Upper lobe of left lung (tissue), 6 donors: ENCODE measurements around the gene XPC. TPM values are rescaled to one million over a fixed set of nuclear protein-coding genes. Genes with fewer than 3 reads are reported as not detected.

Experiments
- ATAC-seq, 2 donors: fragments of 200-7000 bp; cut with Tn5 transposase; one replicate each; pipeline ENCODE4 v1.9.1; 2022; ENCODE audit warnings: mild to moderate bottlenecking in 2 of 2, moderate library complexity in 2 of 2; ENCODE audit not compliant: low FRiP score in 2 of 2
- DNase-seq, 2 donors: peaks; one replicate each; pipeline ENCODE4 v3.0.0-alpha.2; 2019 to 2020
- H3K27ac ChIP-seq, 4 donors: fragments of 200-600 bp; sonication (generic); one replicate each; pipeline ENCODE4 v1.5.1; 2016 to 2019
- H3K27me3 ChIP-seq, 4 donors: fragments of 200-600 bp; sonication (generic); one replicate each; pipeline ENCODE4 v1.5.1; 2017 to 2019
- H3K36me3 ChIP-seq, 4 donors: fragments of 200-600 bp; sonication (generic); one replicate each; pipeline ENCODE4 v1.5.1; 2016 to 2019
- H3K4me1 ChIP-seq, 4 donors: fragments of 200-600 bp; sonication (generic); one replicate each; pipeline ENCODE4 v1.5.1; 2018 to 2019
- H3K4me3 ChIP-seq, 4 donors: fragments of 200-600 bp; sonication (generic); one replicate each; pipeline ENCODE4 v1.5.1; 2017 to 2019; ENCODE audit warnings: mild to moderate bottlenecking in 2 of 4, moderate library complexity in 1 of 4
- H3K9me3 ChIP-seq, 4 donors: fragments of 200-600 bp; sonication (generic); one replicate each; pipeline ENCODE4 v1.5.1; 2018 to 2019
- CTCF ChIP-seq, 6 experiments: fragments of 450-650 bp in 4 of 6; fragments of 200-600 bp in 2 of 6; sonication (generic) in 2 of 6; IDR thresholded peaks; one replicate each; pipeline ENCODE4 v1.5.1; 2016 to 2019; ENCODE audit warnings: antibody characterized with exemption in 6 of 6
- EP300 ChIP-seq, 4 donors: sonication (generic); formaldehyde crosslinking; IDR thresholded peaks; one replicate each; pipeline ENCODE4 v1.5.1; 2017; ENCODE audit warnings: antibody characterized with exemption in 4 of 4, control low read depth in 2 of 4
- POLR2A ChIP-seq, 4 donors: fragments of 450-650 bp; IDR thresholded peaks; one replicate each; pipeline ENCODE4 v1.5.1; 2016 to 2017; ENCODE audit warnings: antibody characterized with exemption in 4 of 4, mild to moderate bottlenecking in 2 of 4
- POLR2AphosphoS5 ChIP-seq, 2 donors: sonication (generic); formaldehyde crosslinking; IDR thresholded peaks; one replicate each; pipeline ENCODE4 v1.5.1; 2017; ENCODE audit warnings: antibody characterized with exemption in 2 of 2
- WGBS, 2 donors: methylation state at CpG; one replicate each; pipeline ENCODE4 v1.1.5; 2017 to 2018; 5-methylcytosine and 5-hydroxymethylcytosine counted together
- total RNA-seq, 6 donors: library from RNA; depleted of rRNA in 4 of 6; stranded (reverse); fragments of >200 nt in 4 of 6; gene quantifications; one replicate each; pipeline versions ENCODE4 v1.1.0 to v1.2.1, GENCODE V29; 2016 to 2021
- donor health status: DM: no; HTN: no; CAD: no; lungs with moderate emphysema.
- donor health status: DM: no; HTN: yes; CAD: no; lungs with severe emphysema.

The XPC gene
- total RNA-seq, 6 donors from 2014 or later, result 33.8 to 87.0 (median 46.6) TPM

DNA sequence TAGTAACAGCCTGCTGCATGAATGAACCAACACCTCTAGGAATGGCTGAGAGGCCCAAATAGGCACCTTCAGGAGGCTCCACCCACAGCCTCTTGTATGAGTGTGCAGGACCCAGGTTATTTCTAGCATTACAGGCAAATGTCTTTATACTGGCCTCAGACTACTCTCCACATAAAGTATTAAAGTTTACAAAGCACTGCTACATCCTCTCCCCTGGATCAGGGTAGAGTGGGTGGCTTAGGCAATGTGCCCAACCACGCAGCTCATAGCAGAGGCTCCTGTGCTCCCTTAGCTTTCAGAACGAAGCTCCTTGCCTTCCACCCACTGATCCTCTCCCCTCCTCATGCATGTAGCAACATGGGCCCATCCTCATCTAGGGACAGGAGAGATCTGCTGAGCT, 37.3 kb downstream of the XPC start:
- Histone ChIP-seq H3K36me3 (peaks cover 3 to 78% (median 45%) of the 10 kb centered on the region in 4 donors), H3K4me3 (no peak overlapping the region), H3K27ac (peak overlapping the region; percentile 26 to 93 (median 58)), H3K27me3 (no peaks in the 10 kb centered on the region), H3K9me3 (no peaks in the 10 kb centered on the region), H3K4me1 (peaks cover 32 to 45% (median 38%) of the 10 kb centered on the region in 4 donors)
- ATAC-seq (no peak), DNase-seq (no peak)
- TF ChIP-seq POLR2AphosphoS5 (IDR thresholded peaks at IDR 0.05) (no peak), POLR2A (IDR thresholded peaks at IDR 0.05) (no peak), CTCF (IDR thresholded peaks at IDR 0.05) (no peak), EP300 (IDR thresholded peaks at IDR 0.05) (no peak)
- 60 to 71% methylated on average over 2 of the region's 2 CpGs for WGBS, 2 donors

DNA sequence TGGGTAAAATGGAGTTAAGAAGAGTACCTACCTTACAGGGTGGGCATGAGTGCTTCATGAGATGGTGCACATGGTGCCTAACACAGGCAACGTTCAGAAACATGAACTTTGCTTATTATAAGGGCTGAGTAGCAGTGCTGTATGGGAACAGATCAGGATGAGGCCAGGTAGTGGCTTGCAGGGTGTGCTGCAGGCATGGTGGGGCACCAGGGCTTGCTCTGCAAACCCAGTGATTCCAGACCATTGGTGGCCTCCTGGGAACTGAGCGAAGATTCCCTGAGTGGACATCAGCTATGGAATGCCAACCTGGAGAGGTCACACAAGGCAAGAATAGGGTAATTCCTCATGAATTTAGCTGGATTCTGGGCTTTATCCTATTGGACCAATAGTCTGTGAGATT, 37.7 kb downstream of the XPC start:
- TF ChIP-seq CTCF (IDR thresholded peaks at IDR 0.05), result no peak
- TF ChIP-seq EP300 (IDR thresholded peaks at IDR 0.05), result no peak
- TF ChIP-seq POLR2A (IDR thresholded peaks at IDR 0.05), result no peak
- no peak for TF ChIP-seq POLR2AphosphoS5 (IDR thresholded peaks at IDR 0.05)
- Histone ChIP-seq H3K27me3 (no peaks in the 10 kb centered on the region), H3K27ac (peak overlapping the region in 3 of 4 donors; percentile 0 to 31 (median 26)), H3K9me3 (no peaks in the 10 kb centered on the region), H3K36me3 (peaks cover 4 to 78% (median 48%) of the 10 kb centered on the region in 4 donors), H3K4me1 (peaks cover 28 to 40% (median 35%) of the 10 kb centered on the region in 4 donors), H3K4me3 (no peak overlapping the region)
- ATAC-seq, result no peak
- no peak for DNase-seq
- 80 to 81% methylated on average over 2 of the region's 2 CpGs for WGBS, 2 donors

GRCh38 chr3:14139771-14140170, 38.6 kb downstream of the XPC start:
- Histone ChIP-seq H3K36me3 (peaks cover 11 to 82% (median 55%) of the 10 kb centered on the region in 4 donors), H3K4me1 (peaks cover 19 to 31% (median 26%) of the 10 kb centered on the region in 4 donors), H3K27me3 (no peaks in the 10 kb centered on the region), H3K9me3 (no peaks in the 10 kb centered on the region), H3K4me3 (no peak overlapping the region), H3K27ac (peak overlapping the region in 1 of 4 donors; percentile 0)
- 63 to 90% methylated on average over 1 to 5 of the region's 5 CpGs for WGBS, 2 donors
- no peak for TF ChIP-seq POLR2AphosphoS5 (IDR thresholded peaks at IDR 0.05)
- no peak for TF ChIP-seq CTCF (IDR thresholded peaks at IDR 0.05)
- no peak for TF ChIP-seq EP300 (IDR thresholded peaks at IDR 0.05)
- no peak for TF ChIP-seq POLR2A (IDR thresholded peaks at IDR 0.05)
- ATAC-seq, result no peak
- no peak for DNase-seq

GRCh38 chr3:14138878-14139655, 39.3 kb downstream of the XPC start:
- no peak for DNase-seq
- Histone ChIP-seq H3K4me3 (no peak overlapping the region), H3K27ac (peak overlapping the region in 1 of 4 donors; percentile 14), H3K36me3 (peaks cover 18 to 89% (median 62%) of the 10 kb centered on the region in 4 donors), H3K9me3 (no peaks in the 10 kb centered on the region), H3K4me1 (peaks cover 14 to 24% (median 21%) of the 10 kb centered on the region in 4 donors), H3K27me3 (no peaks in the 10 kb centered on the region)
- 87 to 93% methylated on average over 4 to 14 of the region's 14 CpGs for WGBS, 2 donors
- ATAC-seq, result no peak
- TF ChIP-seq POLR2A (IDR thresholded peaks at IDR 0.05) (no peak), CTCF (IDR thresholded peaks at IDR 0.05) (no peak), EP300 (IDR thresholded peaks at IDR 0.05) (no peak), POLR2AphosphoS5 (IDR thresholded peaks at IDR 0.05) (no peak)
